Ecto neural progenitor cell (in vitro differentiated cells): ENCODE measurements around the gene AUH.
"Not testable (repeated sequence)": the region's sequence is repeated elsewhere in the genome, so short reads cannot be mapped to it uniquely, and the experiment has no call there.

Experiments used
- DNase-seq: peaks from one replicate; pipeline ENCODE4 v3.0.0-alpha.2; 2018; ENCODE audit warnings: low spot score

AUH gene

GRCh38 chr9:91379426-91379825, 17.7 kb upstream of the AUH start:
- DNase-seq, result no peak

- no peak for DNase-seq
These were observed 17.0 kb upstream of the AUH start for GRCh38 chr9:91378695-91379127.

GRCh38 chr9:91378054-91378453, 16.3 kb upstream of the AUH start:
- not testable (repeated sequence) for DNase-seq

GRCh38 chr9:91376239-91376638, 14.5 kb upstream of the AUH start:
- DNase-seq, result no peak

- DNase-seq, result no peak
These were observed 13.2 kb upstream of the AUH start for GRCh38 chr9:91374939-91375338.

GRCh38 chr9:91371894-91372293, 10.2 kb upstream of the AUH start:
- DNase-seq, result no peak

GRCh38 chr9:91370006-91370405, 8.3 kb upstream of the AUH start:
- not testable (repeated sequence) for DNase-seq

GRCh38 chr9:91364702-91365101, 3.0 kb upstream of the AUH start:
- DNase-seq, result no peak

- DNase-seq, result no peak
These were observed 2.3 kb upstream of the AUH start for GRCh38 chr9:91364005-91364404.

GRCh38 chr9:91362051-91362611, 413 bp upstream of the AUH start:
- no peak for DNase-seq

- DNase-seq, result no peak
These were observed 997 bp downstream of the AUH start for GRCh38 chr9:91360551-91361290.

- no peak for DNase-seq
These were observed 1.8 kb downstream of the AUH start for GRCh38 chr9:91359734-91360470.

- no peak for DNase-seq
These were observed 2.6 kb downstream of the AUH start for GRCh38 chr9:91359083-91359482.

- no peak for DNase-seq
These were observed 6.8 kb downstream of the AUH start for GRCh38 chr9:91354881-91355280.

- no peak for DNase-seq
These were observed 12.6 kb downstream of the AUH start for GRCh38 chr9:91349115-91349555.

- no peak for DNase-seq
These were observed 13.4 kb downstream of the AUH start for GRCh38 chr9:91348191-91348807.

- no peak for DNase-seq
These were observed 14.3 kb downstream of the AUH start for GRCh38 chr9:91347377-91347776.

- no peak for DNase-seq
These were observed 15.1 kb downstream of the AUH start for GRCh38 chr9:91346644-91347043.

GRCh38 chr9:91345978-91346377, 15.7 kb downstream of the AUH start:
- no peak for DNase-seq

- no peak for DNase-seq
These were observed 19.1 kb downstream of the AUH start for GRCh38 chr9:91342575-91342974.

GRCh38 chr9:91341749-91342148, 20.0 kb downstream of the AUH start:
- no peak for DNase-seq

GRCh38 chr9:91341258-91341746, 20.4 kb downstream of the AUH start:
- no peak for DNase-seq
